GM18505 (cell line): Measurements from ENCODE around the gene PCARE.

Experiments
- ATAC-seq: cut with Tn5 transposase; IDR thresholded peaks from one replicate; pipeline ENCODE4 v1.9.1; 2021; ENCODE audit not compliant: unreplicated experiment
- POLR2A ChIP-seq: IDR thresholded peaks from 4 replicates; pipeline ENCODE4 v1.6.1; 2011; ENCODE audit warnings: borderline replicate concordance; ENCODE audit not compliant: insufficient read depth, insufficient read length; ENCODE audit errors: extremely low read depth

PCARE gene

GRCh38 chr2:29024882-29025430 lies 49.4 kb downstream of the PCARE start:
- no peak for ATAC-seq
- no peak for TF ChIP-seq POLR2A

- no peak for ATAC-seq
- TF ChIP-seq POLR2A, result no peak
These were observed 51.1 kb downstream of the PCARE start for GRCh38 chr2:29023188-29023587.

GRCh38 chr2:29022679-29023078 lies 51.6 kb downstream of the PCARE start:
- no peak for TF ChIP-seq POLR2A
- no peak for ATAC-seq

- TF ChIP-seq POLR2A, result no peak
- ATAC-seq, result no peak
These were observed 52.4 kb downstream of the PCARE start for GRCh38 chr2:29021886-29022285.

DNA sequence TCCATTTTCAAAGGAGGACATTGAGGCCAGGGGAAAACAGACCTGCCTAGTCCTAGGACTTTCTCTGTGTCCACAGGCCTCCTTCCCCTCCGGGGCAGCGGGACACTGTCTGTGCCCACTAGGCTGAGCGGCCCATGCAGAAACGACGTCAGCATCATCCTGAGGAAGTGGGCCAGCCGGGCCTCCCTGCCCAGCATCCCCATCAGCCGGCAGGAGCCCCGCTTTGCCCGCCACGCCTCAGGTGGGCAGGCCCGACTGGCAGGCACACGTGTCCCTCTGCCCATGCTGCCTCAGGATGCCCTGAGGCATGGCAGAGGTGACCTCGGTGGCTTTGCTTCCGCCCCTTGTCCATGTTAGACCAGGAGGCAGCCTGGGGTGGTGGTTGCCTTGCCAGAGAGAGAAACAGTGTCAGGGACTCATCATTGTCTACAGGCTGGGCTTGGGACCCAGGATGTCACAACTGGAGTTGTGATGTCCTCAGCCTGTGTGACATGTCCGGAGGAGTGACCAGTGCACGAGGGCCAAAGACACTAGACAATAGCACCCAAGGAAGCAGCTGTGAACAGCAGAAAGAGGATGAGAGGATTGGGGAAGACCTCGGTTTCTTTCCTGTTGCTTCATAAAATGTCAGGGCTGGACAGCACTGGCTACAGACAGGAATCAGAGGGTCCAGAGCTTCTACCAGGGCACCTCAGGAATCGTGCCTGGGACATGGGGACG lies 56.4 kb downstream of the PCARE start:
- ATAC-seq, result no peak
- no peak for TF ChIP-seq POLR2A

GRCh38 chr2:29016504-29016903 lies 57.8 kb downstream of the PCARE start:
- TF ChIP-seq POLR2A, result no peak
- no peak for ATAC-seq

DNA sequence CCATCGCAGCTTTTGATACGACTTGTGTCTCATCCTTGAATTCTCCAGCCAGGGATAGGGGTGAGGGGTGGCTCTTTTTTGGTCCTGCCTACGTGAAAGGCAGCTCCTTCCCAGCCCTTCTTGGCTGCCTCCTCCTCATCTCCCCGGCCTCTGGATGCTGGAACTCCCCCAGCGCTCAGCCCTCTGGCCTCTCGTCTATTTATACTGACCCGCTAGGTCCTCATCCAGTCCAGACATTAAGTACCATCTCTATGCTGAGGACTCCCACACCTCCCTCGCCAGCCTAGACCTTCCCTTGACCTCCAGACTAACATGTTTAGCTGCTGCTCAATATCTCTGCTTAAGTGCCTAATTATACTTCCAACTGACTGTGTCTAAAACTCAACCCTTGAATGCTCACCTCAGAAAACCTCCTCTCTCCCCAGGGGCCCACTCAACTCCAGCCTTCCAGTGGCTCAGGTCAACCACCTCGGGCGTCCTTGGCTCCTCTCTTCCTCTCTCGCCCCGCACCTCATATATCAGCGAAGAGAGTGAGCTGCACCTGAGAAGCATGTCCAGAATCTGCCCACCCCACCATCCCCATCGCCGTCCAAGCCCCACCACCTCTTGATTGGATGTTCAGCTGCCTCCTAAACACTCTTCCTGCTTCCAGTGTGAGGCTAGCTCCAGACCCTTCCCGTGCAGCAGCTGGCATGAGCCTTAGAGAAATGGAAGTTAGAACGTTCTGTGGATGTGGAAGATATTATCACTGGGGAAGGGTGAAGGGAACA lies 58.4 kb downstream of the PCARE start:
- no peak for TF ChIP-seq POLR2A
- ATAC-seq, result no peak

GRCh38 chr2:29014811-29015421 lies 59.4 kb downstream of the PCARE start:
- TF ChIP-seq POLR2A, result no peak
- no peak for ATAC-seq

GRCh38 chr2:29014331-29014730 lies 60.0 kb downstream of the PCARE start:
- ATAC-seq, result no peak
- no peak for TF ChIP-seq POLR2A

DNA sequence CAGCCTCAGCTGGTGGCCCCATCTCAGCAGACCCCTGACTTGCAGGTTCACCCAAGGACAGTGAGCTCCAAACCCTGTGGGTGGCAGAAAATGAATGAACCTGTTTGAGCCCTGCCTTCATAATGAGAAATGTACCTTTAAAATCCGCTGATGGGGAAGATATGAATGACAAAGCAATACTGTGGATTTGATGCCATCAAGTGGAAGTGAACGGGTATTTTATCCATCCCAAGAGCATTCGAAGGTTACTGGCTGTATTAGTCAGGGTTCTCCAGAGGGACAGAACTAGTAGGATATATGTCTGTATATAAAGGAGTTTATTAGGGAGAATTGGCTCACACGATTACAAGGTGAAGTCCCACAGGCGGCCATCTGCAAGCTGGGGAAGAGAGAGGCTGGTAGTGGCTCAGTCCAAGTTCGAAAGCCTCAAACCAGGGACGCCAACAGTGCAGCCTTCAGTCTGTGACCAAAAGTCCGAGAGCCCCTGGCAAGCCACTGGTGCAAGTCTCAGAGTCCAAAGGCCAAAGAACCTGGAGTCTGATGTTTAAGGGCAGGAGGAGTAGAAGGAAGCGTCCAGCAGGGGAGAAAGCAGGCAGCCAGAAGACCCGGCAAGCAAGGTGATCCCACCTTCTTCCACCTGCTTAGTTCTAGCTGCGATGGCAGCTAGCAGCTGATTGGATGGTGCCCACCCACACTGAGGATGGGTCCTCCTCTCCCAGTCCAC lies 61.1 kb downstream of the PCARE start:
- TF ChIP-seq POLR2A, result no peak
- no peak for ATAC-seq

GRCh38 chr2:29012211-29012681 lies 62.1 kb downstream of the PCARE start:
- no peak for TF ChIP-seq POLR2A
- no peak for ATAC-seq
